HEK293T (cell line): ENCODE results near the gene CNGA3.
A peak's percentile ranks its signal among the peaks of the same experiment; 100 is the strongest.
"Not testable (repeated sequence)": the region's sequence is repeated elsewhere in the genome, so short reads cannot be mapped to it uniquely, and the experiment has no call there.

ENCODE experiments used
- CTCF ChIA-PET: fragments of 350-600 bp; formaldehyde crosslinking; extraction: SDS; loops from one replicate; lab custom pipeline; 2021; ENCODE audit warnings: antibody characterized with exemption, inconsistent platforms; lab: Yijun Ruan, JAX
- POLR2A ChIA-PET: fragments of 350-600 bp; formaldehyde crosslinking; extraction: SDS; loops from one replicate; lab custom pipeline; 2020; ENCODE audit warnings: antibody characterized with exemption, inconsistent platforms; lab: Yijun Ruan, JAX
- DNase-seq: peaks from one replicate; pipeline ENCODE4 v3.0.0; 2012; ENCODE audit warnings: mixed read lengths; ENCODE audit errors: extremely low spot score
- ARNT ChIP-seq: fragments of 450-650 bp; IDR thresholded peaks from 2 replicates; pipeline ENCODE4 v1.6.1; 2017; ENCODE audit warnings: mild to moderate bottlenecking
- BHLHE40 ChIP-seq: fragments of 450-650 bp; IDR thresholded peaks from 2 replicates; pipeline ENCODE4 v1.6.1; 2016; ENCODE audit warnings: mild to moderate bottlenecking, moderate library complexity, borderline replicate concordance
- CTBP1 ChIP-seq: fragments of 450-650 bp; IDR thresholded peaks from 2 replicates; pipeline ENCODE4 v1.6.1; 2016; ENCODE audit warnings: borderline replicate concordance
- ELF4 ChIP-seq: fragments of 450-650 bp; IDR thresholded peaks from 2 replicates; pipeline ENCODE4 v1.6.1; 2017; ENCODE audit warnings: antibody characterized with exemption
- FOXA1 ChIP-seq: fragments of 450-650 bp; IDR thresholded peaks from 2 replicates; pipeline ENCODE4 v1.6.1; 2016; ENCODE audit warnings: mild to moderate bottlenecking
- FOXK2 ChIP-seq: fragments of 450-650 bp; IDR thresholded peaks from 2 replicates; pipeline ENCODE4 v1.6.1; 2016; ENCODE audit warnings: mild to moderate bottlenecking
- FOXM1 ChIP-seq: fragments of 450-650 bp; IDR thresholded peaks from 2 replicates; pipeline ENCODE4 v1.6.1; 2017; ENCODE audit warnings: mild to moderate bottlenecking, borderline replicate concordance
- HDGF ChIP-seq: fragments of 450-650 bp; IDR thresholded peaks from 2 replicates; pipeline ENCODE4 v1.6.1; 2017; ENCODE audit warnings: antibody characterized with exemption, borderline replicate concordance
- L3MBTL2 ChIP-seq: fragments of 450-650 bp; conservative IDR thresholded peaks from 2 replicates; pipeline ENCODE4 v1.6.1; 2016; ENCODE audit warnings: mild to moderate bottlenecking
- LEF1 ChIP-seq: fragments of 450-650 bp; IDR thresholded peaks from 2 replicates; pipeline ENCODE4 v1.6.1; 2017; ENCODE audit warnings: mild to moderate bottlenecking, borderline replicate concordance
- NFRKB ChIP-seq: fragments of 450-650 bp; IDR thresholded peaks from 2 replicates; pipeline ENCODE4 v1.6.1; 2016; ENCODE audit warnings: mild to moderate bottlenecking, moderate library complexity
- SP1 ChIP-seq: fragments of 450-650 bp; IDR thresholded peaks from 2 replicates; pipeline ENCODE4 v1.6.1; 2017
- SUZ12 ChIP-seq: fragments of 450-650 bp; IDR thresholded peaks from 2 replicates; pipeline ENCODE4 v1.6.1; 2016; ENCODE audit warnings: mild to moderate bottlenecking
- TARDBP ChIP-seq: fragments of 450-650 bp; IDR thresholded peaks from 2 replicates; pipeline ENCODE4 v1.6.1; 2016
- ZNF384 ChIP-seq: fragments of 450-650 bp; IDR thresholded peaks from 2 replicates; pipeline ENCODE4 v1.6.1; 2016
- TF ChIP-seq, protein P1 (sequence below): fragments of 450-650 bp; IDR thresholded peaks from 2 replicates; pipeline ENCODE4 v1.6.1; 2016

The CNGA3 gene

DNA sequence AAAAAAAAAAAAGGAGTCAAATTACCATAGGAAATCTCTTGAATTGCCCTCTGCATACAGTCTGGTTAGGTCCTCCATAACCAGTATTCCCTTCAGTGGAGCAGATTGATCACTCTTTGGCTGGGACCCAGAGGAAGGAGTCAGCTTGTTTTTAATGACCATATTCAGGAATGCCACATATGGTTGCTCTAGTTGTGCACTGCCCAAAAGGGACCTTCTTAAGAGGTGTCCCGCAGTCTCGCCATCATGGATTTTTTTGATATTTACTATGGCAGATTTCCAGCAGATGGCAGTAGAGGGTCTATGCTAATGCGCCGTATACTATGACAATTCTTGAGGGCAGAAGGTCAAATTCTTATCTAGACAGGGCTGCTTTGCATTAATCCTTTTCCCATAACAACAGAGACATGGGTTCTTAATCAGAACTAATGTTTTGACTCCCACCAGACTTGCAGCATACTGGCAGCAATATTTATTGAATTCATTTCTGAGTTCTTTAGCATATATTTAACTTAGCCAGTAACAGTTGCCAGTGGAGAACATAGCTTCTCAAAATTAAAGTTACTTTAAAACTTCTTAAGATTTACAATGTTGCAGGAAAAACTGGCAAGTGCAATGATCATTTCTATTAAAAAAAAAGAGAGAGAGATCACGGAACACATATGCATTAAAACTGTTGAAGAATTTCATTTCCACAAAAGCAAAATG is 66.6 kb downstream of the CNGA3 start:
- 0 out of 2 replicates have a peak, but pooled peaks have one; percentile 23 for TF ChIP-seq CTBP1
- TF ChIP-seq LEF1 = no peak
- TF ChIP-seq ZNF384 = peak; percentile 92
- ChIA-PET POLR2A (no interaction called here), CTCF (interaction anchor here (0.6 to 1.2 kb wide), 5 partner anchors 13 to 898 kb away, joined by 3 to 7 read pairs (median 3); no protein-coding TSS in a partner anchor)
- peak; percentile 66 for DNase-seq

DNA sequence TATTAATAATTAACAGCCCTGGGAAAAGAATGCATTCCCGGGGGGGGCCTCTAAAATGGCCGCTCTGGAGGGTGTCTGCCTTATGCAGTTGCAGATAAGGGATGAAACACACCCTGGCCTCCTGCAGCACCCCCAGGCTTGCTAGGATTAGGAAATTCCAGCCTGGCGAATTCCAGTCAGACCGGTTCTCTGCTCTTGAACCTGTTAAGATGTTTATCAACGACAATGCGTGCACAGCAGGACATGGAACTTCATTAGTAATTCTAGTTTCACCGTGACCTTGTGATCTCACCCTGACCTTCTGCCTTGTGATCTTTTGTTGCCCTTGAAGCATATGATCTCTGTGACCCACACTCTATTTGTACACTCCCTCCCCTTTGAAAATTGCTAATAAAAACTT is 68.0 kb downstream of the CNGA3 start:
- DNase-seq, CTCF ChIA-PET, POLR2A ChIA-PET: not testable (repeated sequence)

DNA sequence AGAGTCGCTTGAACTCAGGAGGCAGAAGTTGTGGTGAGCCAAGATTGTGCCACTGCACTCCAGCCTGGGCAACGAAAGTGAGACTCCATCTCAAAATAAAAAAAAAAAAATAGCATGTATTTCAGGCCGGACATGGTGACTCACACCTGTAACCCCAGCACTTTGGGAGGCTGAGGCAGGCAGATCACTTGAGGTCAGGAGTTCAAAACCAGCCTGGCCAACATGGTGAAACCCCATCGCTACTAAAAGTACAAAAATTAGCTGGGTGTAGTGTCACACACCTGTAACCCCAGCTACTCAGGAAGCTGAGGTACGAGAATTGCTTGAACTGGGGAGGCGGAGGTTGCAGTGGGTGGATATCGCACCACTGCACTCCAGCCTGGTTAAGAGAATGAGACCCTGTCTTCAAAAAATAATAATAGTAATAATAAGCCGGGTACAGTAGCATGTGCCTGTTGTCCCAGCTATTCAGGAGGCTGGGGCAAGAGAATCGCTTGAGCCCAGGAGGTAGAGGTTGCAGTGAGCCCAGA is 69.5 kb downstream of the CNGA3 start:
- POLR2A ChIA-PET, DNase-seq, CTCF ChIA-PET: not testable (repeated sequence)

DNA sequence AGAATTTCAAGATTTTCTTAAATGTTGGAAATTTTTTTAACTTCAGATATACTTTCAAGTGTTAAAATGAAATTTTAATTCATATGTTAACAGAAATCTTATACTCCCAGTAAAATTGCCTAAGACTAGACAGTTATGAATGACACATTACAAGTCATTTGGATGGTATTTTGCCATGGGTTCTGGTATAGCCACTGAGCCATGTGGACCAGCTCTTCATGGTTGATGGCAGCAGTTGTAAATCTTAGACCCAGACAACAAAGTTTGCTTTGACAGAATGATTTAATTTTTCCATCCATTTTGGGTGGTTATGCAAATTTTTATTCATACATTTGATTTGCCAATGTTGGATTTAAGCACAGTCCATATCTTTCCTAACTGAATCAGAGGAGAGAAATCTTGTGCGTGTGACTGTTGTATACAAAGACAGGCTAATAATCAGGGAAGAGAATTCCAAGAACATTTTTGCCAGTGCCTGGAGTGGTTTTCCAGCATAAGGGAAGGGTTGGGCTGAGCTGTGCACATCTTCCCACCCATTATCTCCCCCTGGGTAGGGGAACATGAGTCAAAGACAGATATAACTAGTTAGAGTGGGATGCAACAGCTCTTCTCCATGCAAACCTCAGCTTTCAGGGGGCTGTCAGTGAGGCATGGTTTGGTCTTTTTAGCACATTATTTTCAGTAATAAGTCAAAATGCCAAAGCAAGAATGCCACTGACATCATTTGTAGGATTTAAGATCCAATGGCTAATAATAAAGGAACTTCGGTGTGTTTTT is 70.3 kb downstream of the CNGA3 start:
- ChIA-PET POLR2A (no interaction called here), CTCF (no interaction called here)
- DNase-seq = no peak
- no peak for TF ChIP-seq SUZ12
- no peak for TF ChIP-seq ZNF384
- TF ChIP-seq SP1 = no peak
- TF ChIP-seq TARDBP = no peak
- TF ChIP-seq, protein P1, sequence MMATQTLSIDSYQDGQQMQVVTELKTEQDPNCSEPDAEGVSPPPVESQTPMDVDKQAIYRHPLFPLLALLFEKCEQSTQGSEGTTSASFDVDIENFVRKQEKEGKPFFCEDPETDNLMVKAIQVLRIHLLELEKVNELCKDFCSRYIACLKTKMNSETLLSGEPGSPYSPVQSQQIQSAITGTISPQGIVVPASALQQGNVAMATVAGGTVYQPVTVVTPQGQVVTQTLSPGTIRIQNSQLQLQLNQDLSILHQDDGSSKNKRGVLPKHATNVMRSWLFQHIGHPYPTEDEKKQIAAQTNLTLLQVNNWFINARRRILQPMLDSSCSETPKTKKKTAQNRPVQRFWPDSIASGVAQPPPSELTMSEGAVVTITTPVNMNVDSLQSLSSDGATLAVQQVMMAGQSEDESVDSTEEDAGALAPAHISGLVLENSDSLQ = no peak
- TF ChIP-seq FOXA1 = no peak
- no peak for TF ChIP-seq LEF1
- no peak for TF ChIP-seq ELF4
- TF ChIP-seq HDGF = no peak
- no peak for TF ChIP-seq NFRKB
- no peak for TF ChIP-seq FOXK2
- TF ChIP-seq ARNT = no peak
- TF ChIP-seq FOXM1 = no peak
- TF ChIP-seq L3MBTL2 = no peak
- no peak for TF ChIP-seq BHLHE40
- no peak for TF ChIP-seq CTBP1

DNA sequence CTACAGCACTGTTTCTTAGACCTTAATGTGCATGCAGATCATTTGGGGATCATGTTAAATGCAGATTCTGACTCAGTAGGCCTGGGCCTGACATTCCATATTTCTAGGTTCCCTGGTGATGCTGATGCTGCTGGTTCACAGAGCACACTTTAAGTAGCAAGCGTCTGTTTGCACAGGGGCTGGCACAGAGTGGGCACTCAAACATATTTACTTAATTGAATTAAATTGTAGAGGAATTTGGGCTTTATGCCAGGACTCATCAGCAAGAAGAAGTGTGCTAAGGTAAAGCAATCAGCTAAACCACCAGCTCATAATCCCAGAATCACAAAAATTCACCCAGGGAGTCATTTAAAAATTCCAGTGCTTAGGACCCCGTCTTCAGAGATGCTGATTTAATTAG is 73.3 kb downstream of the CNGA3 start:
- no peak for DNase-seq
- TF ChIP-seq FOXM1 (no peak), SP1 (no peak), CTBP1 (no peak), FOXA1 (no peak), BHLHE40 (no peak), SUZ12 (no peak)
- TF ChIP-seq, protein P1 = no peak
- ChIA-PET POLR2A (no interaction called here), CTCF (no interaction called here)

DNA sequence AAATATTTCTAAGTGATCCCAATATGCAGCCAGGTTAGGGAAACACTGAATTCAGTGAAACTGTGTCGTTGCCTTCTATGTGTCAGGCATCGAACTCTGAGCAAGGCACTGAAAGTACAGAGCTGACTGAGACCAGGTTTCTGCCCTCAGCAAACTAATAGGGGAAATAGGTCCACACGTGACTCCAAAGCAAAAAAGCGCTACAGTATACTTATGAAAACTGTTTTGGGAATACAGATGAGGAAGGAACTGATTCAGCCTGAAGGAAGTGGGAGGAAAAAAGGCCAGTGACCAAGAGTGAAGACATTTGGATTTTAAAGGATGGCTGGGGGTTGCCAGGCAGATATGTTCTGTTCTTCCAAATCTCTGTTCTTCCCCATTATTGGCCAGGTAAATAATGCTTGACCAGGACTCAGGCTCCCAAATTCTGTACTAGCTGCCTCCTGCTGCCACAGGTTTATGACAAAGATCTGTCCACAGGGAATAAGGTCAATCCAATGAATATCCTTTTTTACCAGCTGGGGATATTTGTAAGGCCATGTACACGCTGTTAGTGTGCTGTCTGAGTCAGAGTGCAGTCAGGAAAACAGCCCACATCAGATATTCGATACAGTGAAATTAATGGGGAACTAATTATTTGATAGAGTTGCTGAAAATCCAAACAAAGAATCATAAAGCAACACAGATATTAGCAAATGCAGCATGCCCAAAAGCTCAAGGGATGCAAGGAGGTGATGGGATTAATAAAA is 73.9 kb downstream of the CNGA3 start:
- ChIA-PET CTCF (no interaction called here), POLR2A (no interaction called here)
- no peak for DNase-seq
- TF ChIP-seq SP1 (no peak), ELF4 (no peak), SUZ12 (no peak), HDGF (no peak), FOXA1 (no peak), BHLHE40 (no peak), LEF1 (no peak), FOXM1 (no peak), L3MBTL2 (no peak), ZNF384 (no peak), ARNT (no peak), TARDBP (no peak), NFRKB (no peak), CTBP1 (no peak), FOXK2 (no peak)
- TF ChIP-seq, protein P1 = no peak
